Vagina (tissue), 2 donors: ENCODE measurements around the gene TRAPPC13. TPM values are rescaled to one million over a fixed set of nuclear protein-coding genes. Genes with fewer than 3 reads are reported as not detected.
A peak's percentile ranks its signal among the peaks of the same experiment; 100 is the strongest.

Experiments used
- DNase-seq, 2 donors: peaks; one replicate each; pipeline ENCODE4 v3.0.0-alpha.2; 2017; ENCODE audit errors: extremely low spot score in 2 of 2
- H3K27ac ChIP-seq: fragments of 200-600 bp; sonication (generic); one replicate; pipeline ENCODE4 v1.5.1; 2019
- H3K27me3 ChIP-seq: fragments of 200-600 bp; sonication (generic); one replicate; pipeline ENCODE4 v1.5.1; 2019
- H3K36me3 ChIP-seq, 2 donors: fragments of 200-600 bp; sonication (generic); one replicate each; pipeline ENCODE4 v1.5.1; 2017 to 2019
- H3K4me1 ChIP-seq: fragments of 200-600 bp; sonication (generic); one replicate; pipeline ENCODE4 v1.5.1; 2019
- H3K4me3 ChIP-seq, 2 donors: fragments of 200-600 bp; sonication (generic); 1 replicate in 1 of 2; 2 replicates in 1 of 2; pipeline ENCODE4 v1.5.1; 2016 to 2019
- H3K9me3 ChIP-seq: fragments of 200-600 bp; sonication (generic); one replicate; pipeline ENCODE4 v1.5.1; 2019
- POLR2A ChIP-seq, 2 donors: fragments of 450-650 bp; IDR thresholded peaks; one replicate each; pipeline ENCODE4 v1.6.1; 2017; ENCODE audit warnings: antibody characterized with exemption in 2 of 2, mild to moderate bottlenecking in 2 of 2, moderate library complexity in 2 of 2
- POLR2AphosphoS5 ChIP-seq, 2 donors: sonication (generic); formaldehyde crosslinking; IDR thresholded peaks; one replicate each; pipeline ENCODE4 v1.9.0; 2017; ENCODE audit warnings: antibody characterized with exemption in 2 of 2, mild to moderate bottlenecking in 2 of 2, low read depth in 1 of 2; ENCODE audit not compliant: insufficient read depth in 1 of 2
- intact Hi-C: fragments of 100-400 bp; cut with DNase I; formaldehyde crosslinking; loops from one replicate; pipeline ENCODE4 v1.15.1; 2023
- total RNA-seq: library from RNA; depleted of rRNA; stranded (reverse); fragments of >200 nt; gene quantifications from one replicate; pipeline ENCODE4 v1.2.3, GENCODE V29; 2016
- TF ChIP-seq, protein P1 (sequence below), 3 experiments: fragments of 450-650 bp in 2 of 3; fragments of 200-600 bp in 1 of 3; sonication (generic) in 1 of 3; IDR thresholded peaks; one replicate each; pipeline ENCODE4 v1.5.1; 2017 to 2019; ENCODE audit warnings: antibody characterized with exemption in 3 of 3, mild to moderate bottlenecking in 2 of 3, moderate library complexity in 2 of 3

TRAPPC13 gene
- total RNA-seq, 1 donor from 2014 or later = 11.0 TPM

DNA sequence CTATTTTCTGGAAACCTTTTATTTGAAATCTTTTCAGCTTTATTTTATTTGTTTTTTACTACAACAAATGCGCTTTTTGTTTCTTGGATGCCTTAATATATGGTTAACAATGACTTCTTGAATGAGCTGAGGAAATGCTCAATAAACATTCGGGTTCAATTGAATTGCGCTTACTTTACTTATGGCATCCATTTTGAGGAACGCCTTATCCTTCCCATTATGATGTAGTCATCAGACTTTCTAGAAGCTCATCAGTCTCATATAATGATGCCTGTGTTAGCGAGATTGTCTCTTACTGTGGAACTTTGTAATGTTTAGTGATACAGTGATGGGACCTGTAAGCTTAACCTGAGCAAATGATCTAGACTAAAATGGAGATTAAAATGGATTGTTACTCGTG lies 916 bp downstream of the TRAPPC13 start:
- no peak for DNase-seq
- TF ChIP-seq POLR2A (IDR thresholded peaks at IDR 0.05) = no peak
- TF ChIP-seq, protein P1, sequence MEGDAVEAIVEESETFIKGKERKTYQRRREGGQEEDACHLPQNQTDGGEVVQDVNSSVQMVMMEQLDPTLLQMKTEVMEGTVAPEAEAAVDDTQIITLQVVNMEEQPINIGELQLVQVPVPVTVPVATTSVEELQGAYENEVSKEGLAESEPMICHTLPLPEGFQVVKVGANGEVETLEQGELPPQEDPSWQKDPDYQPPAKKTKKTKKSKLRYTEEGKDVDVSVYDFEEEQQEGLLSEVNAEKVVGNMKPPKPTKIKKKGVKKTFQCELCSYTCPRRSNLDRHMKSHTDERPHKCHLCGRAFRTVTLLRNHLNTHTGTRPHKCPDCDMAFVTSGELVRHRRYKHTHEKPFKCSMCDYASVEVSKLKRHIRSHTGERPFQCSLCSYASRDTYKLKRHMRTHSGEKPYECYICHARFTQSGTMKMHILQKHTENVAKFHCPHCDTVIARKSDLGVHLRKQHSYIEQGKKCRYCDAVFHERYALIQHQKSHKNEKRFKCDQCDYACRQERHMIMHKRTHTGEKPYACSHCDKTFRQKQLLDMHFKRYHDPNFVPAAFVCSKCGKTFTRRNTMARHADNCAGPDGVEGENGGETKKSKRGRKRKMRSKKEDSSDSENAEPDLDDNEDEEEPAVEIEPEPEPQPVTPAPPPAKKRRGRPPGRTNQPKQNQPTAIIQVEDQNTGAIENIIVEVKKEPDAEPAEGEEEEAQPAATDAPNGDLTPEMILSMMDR (IDR thresholded peaks at IDR 0.05) = no peak
- TF ChIP-seq POLR2AphosphoS5 (IDR thresholded peaks at IDR 0.05; ENCODE audit: insufficient read depth in 1 of 2, low read depth in 1 of 2) = no peak
- Histone ChIP-seq H3K4me1 (peaks cover 35% of the 10 kb centered on the region), H3K4me3 (peak overlapping the region; percentile 64 to 70), H3K9me3 (no peaks in the 10 kb centered on the region), H3K27me3 (no peaks in the 10 kb centered on the region), H3K36me3 (peaks cover 0 to 7% of the 10 kb centered on the region in 2 donors), H3K27ac (peak overlapping the region; percentile 70)
- intact Hi-C loops = no loop called here

DNA sequence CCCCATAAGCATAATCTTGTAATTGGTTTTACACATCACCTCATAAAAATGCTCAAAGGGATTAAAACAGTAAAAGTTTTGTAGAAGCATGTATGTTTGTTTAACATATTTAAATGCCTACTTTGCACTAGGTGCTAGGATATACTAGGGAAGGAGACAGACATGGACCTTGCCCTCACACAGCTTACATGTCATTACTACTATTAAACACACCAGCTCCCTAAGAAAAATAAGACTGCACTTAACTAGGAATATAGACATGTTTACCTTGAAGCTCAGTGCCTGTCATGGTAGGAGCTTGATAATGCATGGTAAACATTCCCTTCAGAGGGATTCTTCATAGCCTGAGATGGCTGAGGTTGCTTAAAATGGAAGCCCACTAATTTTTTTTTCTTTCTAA lies 6.2 kb downstream of the TRAPPC13 start:
- TF ChIP-seq POLR2A (IDR thresholded peaks at IDR 0.05) = no peak
- TF ChIP-seq POLR2AphosphoS5 (IDR thresholded peaks at IDR 0.05; ENCODE audit: insufficient read depth in 1 of 2, low read depth in 1 of 2) = no peak
- TF ChIP-seq, protein P1 (IDR thresholded peaks at IDR 0.05) = no peak
- peaks cover 0 to 10% of the 10 kb centered on the region in 2 donors for H3K36me3 ChIP-seq
- no peak for DNase-seq
- no peak overlapping the region for H3K4me3 ChIP-seq
- no peak overlapping the region for H3K27ac ChIP-seq
- no peaks in the 10 kb centered on the region for H3K9me3 ChIP-seq
- peaks cover 8% of the 10 kb centered on the region for H3K4me1 ChIP-seq
- intact Hi-C loops = no loop called here
- no peaks in the 10 kb centered on the region for H3K27me3 ChIP-seq

DNA sequence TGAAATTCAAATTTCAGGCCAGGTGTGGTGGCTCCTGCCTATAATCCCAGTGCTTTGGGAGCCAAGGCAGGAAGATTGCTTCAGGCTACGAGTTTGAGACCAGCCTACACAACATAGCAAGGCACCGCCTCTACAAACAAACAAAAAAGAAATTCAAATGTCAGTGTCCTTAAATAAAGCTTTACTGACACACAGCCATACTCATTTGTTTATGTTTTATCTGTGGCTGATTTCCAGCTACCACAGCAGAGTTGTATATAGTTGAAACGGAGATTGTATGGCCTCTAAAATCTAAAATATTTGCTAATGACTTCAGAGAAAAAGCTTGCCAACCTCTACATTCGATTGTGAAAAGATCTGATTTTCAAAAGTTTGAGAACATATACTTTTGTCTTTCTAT lies 15.4 kb downstream of the TRAPPC13 start:
- no peak for DNase-seq
- H3K27ac ChIP-seq = no peak overlapping the region
- H3K4me1 ChIP-seq = no peaks in the 10 kb centered on the region
- H3K4me3 ChIP-seq = no peak overlapping the region
- H3K9me3 ChIP-seq = no peaks in the 10 kb centered on the region
- TF ChIP-seq, protein P1 (IDR thresholded peaks at IDR 0.05) = no peak
- TF ChIP-seq POLR2AphosphoS5 (IDR thresholded peaks at IDR 0.05; ENCODE audit: insufficient read depth in 1 of 2, low read depth in 1 of 2) (no peak), POLR2A (IDR thresholded peaks at IDR 0.05) (no peak)
- no peaks in the 10 kb centered on the region for H3K27me3 ChIP-seq
- intact Hi-C loops = no loop called here
- peaks cover 0 to 32% of the 10 kb centered on the region in 2 donors for H3K36me3 ChIP-seq

DNA sequence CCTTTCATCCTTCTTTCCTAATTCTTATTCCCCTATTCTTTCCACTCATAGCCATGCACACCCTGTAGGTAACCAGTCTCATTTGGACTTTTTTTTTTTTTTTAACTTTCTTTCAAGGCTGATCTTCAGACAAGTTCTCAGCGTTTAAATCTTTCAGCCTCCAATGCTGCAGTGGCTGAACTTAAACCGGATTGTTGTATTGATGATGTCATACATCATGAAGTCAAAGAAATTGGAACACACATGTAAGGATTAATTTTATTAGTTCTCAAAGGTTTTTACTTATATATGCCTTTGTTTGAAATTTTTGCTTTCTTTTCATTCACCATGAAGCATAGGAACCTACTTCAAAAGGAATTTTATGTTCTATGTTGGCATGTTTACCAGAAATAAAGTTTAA lies 22.1 kb downstream of the TRAPPC13 start:
- Histone ChIP-seq H3K4me1 (no peaks in the 10 kb centered on the region), H3K36me3 (peaks cover 0 to 8% of the 10 kb centered on the region in 2 donors), H3K27ac (no peak overlapping the region), H3K4me3 (no peak overlapping the region), H3K27me3 (no peaks in the 10 kb centered on the region), H3K9me3 (no peaks in the 10 kb centered on the region)
- TF ChIP-seq POLR2A (IDR thresholded peaks at IDR 0.05) (no peak), POLR2AphosphoS5 (IDR thresholded peaks at IDR 0.05; ENCODE audit: insufficient read depth in 1 of 2, low read depth in 1 of 2) (no peak)
- TF ChIP-seq, protein P1 (IDR thresholded peaks at IDR 0.05) = no peak
- intact Hi-C loops = no loop called here
- DNase-seq = no peak

DNA sequence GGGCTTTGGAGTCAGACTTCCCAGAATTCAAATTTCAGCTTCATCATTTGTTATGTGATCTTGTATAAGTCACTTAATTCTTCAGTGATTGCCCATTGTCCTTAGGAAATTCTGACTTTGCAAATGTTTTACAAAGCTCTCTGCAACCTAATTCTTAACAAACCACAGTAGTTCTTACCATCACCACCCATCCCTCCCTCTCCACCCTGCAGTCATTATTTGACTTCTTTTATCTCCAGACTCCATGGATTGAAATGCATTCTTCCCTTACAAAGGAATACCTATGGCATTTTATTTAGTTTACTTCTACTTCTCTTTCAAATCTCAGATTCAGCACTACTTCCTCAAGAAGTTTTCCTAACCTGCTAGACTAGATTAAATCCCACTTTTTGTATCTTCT lies 23.1 kb downstream of the TRAPPC13 start:
- TF ChIP-seq, protein P1 (IDR thresholded peaks at IDR 0.05) = no peak
- TF ChIP-seq POLR2A (IDR thresholded peaks at IDR 0.05) (no peak), POLR2AphosphoS5 (IDR thresholded peaks at IDR 0.05; ENCODE audit: insufficient read depth in 1 of 2, low read depth in 1 of 2) (no peak)
- no peak for DNase-seq
- Histone ChIP-seq H3K27ac (no peak overlapping the region), H3K27me3 (no peaks in the 10 kb centered on the region), H3K4me3 (no peak overlapping the region), H3K4me1 (no peaks in the 10 kb centered on the region), H3K9me3 (no peaks in the 10 kb centered on the region), H3K36me3 (peaks cover 0 to 8% of the 10 kb centered on the region in 2 donors)
- intact Hi-C loops = no loop called here
